ENCODE data around the gene SLC39A8. TPM values are rescaled to one million over a fixed set of nuclear protein-coding genes. Genes with fewer than 3 reads are reported as not detected.

The SLC39A8 gene
- polyA plus RNA-seq, 1 experiment = 0.52 TPM

DNA sequence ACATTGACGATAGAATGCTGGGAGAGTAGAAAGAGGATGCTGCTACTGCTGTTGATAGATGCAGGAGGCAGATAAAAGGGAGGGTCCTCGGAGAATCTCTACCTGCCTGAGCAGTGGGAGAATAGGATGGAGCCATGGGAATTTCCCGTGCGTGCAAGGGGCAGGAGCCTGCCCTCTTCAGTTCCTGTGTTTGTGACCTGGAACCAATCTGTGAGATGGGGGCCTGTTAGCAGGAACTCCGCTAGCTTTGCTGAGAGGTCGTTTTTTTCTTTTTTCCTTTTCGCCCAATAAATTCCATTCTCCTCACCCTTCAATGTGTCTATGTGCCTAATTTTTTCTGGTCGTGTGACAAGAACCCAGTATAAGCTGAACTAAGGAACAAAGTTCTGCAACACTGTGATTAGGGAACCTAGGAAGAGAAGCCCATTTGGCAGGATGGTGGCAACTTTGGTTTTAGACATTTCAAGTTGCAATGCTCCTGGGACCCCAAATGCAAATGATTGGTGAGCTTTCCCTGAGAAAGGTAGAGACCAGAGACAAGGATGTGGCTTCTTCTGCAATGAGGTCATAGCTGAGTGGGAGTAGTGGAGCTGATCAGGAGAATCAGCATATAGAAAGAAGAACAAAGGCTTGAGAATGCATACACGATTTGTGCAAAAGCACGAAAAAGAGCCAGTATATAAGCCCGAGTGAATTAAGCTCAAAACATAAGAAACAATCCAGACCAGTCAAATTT lies 23.9 kb downstream of the SLC39A8 start:
- DNase-seq (ENCODE audit: low read depth) = no peak
- CTCF ChIA-PET = interaction anchor here (1.0 kb wide), 1 partner anchor 24 kb away, joined by 3 read pairs; the partner anchor contains the start of gene SLC39A8

DNA sequence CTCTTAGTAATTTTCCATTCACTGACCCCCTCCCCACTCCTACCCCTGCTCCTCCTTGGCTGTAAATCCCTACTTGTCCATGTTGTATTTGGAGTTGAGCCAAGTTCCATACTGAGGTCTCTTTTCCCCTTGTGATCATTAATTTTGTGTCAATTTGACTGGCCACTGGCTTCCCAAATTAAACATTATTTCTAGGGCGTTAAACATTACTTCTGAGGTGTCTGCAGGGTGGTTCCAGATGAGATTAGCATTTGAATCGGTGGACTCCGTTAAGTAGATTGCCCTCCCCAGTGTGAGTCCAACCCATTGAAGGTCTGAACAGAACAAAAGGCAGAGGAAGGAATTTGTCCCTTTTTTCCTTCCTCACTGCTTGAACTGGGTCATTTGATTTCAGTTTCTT lies 25.7 kb downstream of the SLC39A8 start:
- CTCF ChIA-PET = interaction anchor here (0.7 kb wide), 1 partner anchor 40 kb away, joined by 3 read pairs; no protein-coding TSS in a partner anchor
- POLR2A ChIA-PET = no interaction called here
- DNase-seq (ENCODE audit: low read depth) = no peak
- Histone ChIP-seq H3K27me3 (ENCODE audit: control insufficient read depth, insufficient read depth, low read length) (0 out of 2 replicates have a peak, but pooled peaks cover 2% of the 10 kb centered on the region), H3K4me3 (ENCODE audit: low read depth, low read length) (no peak overlapping the region), H3K36me3 (ENCODE audit: control insufficient read depth, insufficient read depth, low read length) (no peaks in the 10 kb centered on the region)
- TF ChIP-seq, protein P1, sequence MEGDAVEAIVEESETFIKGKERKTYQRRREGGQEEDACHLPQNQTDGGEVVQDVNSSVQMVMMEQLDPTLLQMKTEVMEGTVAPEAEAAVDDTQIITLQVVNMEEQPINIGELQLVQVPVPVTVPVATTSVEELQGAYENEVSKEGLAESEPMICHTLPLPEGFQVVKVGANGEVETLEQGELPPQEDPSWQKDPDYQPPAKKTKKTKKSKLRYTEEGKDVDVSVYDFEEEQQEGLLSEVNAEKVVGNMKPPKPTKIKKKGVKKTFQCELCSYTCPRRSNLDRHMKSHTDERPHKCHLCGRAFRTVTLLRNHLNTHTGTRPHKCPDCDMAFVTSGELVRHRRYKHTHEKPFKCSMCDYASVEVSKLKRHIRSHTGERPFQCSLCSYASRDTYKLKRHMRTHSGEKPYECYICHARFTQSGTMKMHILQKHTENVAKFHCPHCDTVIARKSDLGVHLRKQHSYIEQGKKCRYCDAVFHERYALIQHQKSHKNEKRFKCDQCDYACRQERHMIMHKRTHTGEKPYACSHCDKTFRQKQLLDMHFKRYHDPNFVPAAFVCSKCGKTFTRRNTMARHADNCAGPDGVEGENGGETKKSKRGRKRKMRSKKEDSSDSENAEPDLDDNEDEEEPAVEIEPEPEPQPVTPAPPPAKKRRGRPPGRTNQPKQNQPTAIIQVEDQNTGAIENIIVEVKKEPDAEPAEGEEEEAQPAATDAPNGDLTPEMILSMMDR (IDR thresholded peaks at IDR 0.05; ENCODE audit: insufficient read depth, low read depth, low read length) = no peak

More for the DNA sequence above, 23.9 kb downstream of the SLC39A8 start:
- H3K4me3 ChIP-seq (ENCODE audit: low read depth, low read length) = no peak overlapping the region
- H3K36me3 ChIP-seq (ENCODE audit: control insufficient read depth, insufficient read depth, low read length) = no peaks in the 10 kb centered on the region
- H3K27me3 ChIP-seq (ENCODE audit: control insufficient read depth, insufficient read depth, low read length) = 0 out of 2 replicates have a peak, but pooled peaks cover 2% of the 10 kb centered on the region
- POLR2A ChIA-PET = no interaction called here
- TF ChIP-seq, protein P1 (IDR thresholded peaks at IDR 0.05; ENCODE audit: insufficient read depth, low read depth, low read length) = no peak

DNA sequence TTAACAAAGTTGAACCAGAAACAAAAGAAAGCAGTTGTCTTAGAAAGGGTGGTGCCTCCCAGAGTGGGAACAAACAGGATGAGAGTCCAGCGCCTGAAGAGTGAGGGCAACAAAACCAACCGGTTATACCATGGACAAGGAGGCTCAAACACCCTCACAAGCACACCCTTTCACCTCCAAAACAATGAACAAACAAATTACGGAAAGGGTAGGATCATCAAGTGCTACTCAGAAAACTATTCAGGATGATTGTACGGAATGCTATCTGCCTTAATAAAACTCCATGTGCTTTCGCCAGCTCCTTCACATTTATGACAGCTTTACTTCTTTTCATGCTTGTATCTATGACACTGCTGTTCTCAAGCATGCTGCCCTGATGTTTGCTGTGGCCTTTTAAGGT lies 26.8 kb downstream of the SLC39A8 start:
- ChIA-PET POLR2A (no interaction called here), CTCF (no interaction called here)
- Histone ChIP-seq H3K27me3 (ENCODE audit: control insufficient read depth, insufficient read depth, low read length) (0 out of 2 replicates have a peak, but pooled peaks cover 2% of the 10 kb centered on the region), H3K36me3 (ENCODE audit: control insufficient read depth, insufficient read depth, low read length) (no peaks in the 10 kb centered on the region), H3K4me3 (ENCODE audit: low read depth, low read length) (no peak overlapping the region)
- no peak for DNase-seq (ENCODE audit: low read depth)
- TF ChIP-seq, protein P1 (IDR thresholded peaks at IDR 0.05; ENCODE audit: insufficient read depth, low read depth, low read length) = no peak

DNA sequence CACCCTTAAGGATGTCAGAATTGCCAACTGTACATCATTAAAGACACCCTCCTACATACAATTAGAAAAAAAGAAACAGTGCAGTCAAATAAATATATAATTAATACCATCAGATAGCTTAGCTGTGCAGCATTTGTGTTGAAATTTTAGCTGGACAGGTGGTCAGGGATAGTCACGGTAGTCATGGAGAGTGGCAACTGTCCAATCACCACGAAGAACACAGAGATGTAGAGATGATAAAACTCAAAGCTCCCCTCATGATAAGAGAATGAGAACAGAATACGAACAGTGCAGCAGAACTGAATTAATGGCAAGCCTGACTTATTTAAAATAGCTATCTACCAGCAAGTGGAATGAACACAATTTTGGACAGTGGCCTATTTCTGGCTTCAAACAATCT lies 27.2 kb downstream of the SLC39A8 start:
- CTCF ChIA-PET = no interaction called here

DNA sequence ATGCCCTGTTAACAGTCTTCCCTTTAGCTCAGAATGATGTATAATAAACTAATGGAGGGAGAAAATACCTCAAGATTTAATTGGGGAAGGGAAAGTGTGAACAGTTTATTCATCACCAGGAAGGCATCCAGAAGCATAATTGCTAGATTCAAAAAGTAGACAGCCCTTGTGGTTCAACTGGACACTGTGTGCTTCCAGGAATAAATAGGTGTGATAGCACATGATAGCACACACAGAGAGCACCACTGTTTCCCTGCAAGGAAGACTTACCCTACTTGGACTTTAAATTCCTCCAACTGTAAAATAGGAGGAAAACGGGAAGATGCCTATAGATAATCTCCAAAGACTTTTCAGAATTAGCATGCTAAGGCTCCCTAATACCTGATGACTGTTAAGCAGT lies 27.8 kb downstream of the SLC39A8 start:
- Histone ChIP-seq H3K27me3 (ENCODE audit: control insufficient read depth, insufficient read depth, low read length) (no peaks in the 10 kb centered on the region), H3K36me3 (ENCODE audit: control insufficient read depth, insufficient read depth, low read length) (no peaks in the 10 kb centered on the region), H3K4me3 (ENCODE audit: low read depth, low read length) (no peak overlapping the region)
- DNase-seq (ENCODE audit: low read depth) = no peak
- ChIA-PET POLR2A (no interaction called here), CTCF (no interaction called here)
- TF ChIP-seq, protein P1 (IDR thresholded peaks at IDR 0.05; ENCODE audit: insufficient read depth, low read depth, low read length) = no peak

More for the DNA sequence above, 27.2 kb downstream of the SLC39A8 start:
- Histone ChIP-seq H3K36me3 (ENCODE audit: control insufficient read depth, insufficient read depth, low read length) (no peaks in the 10 kb centered on the region), H3K4me3 (ENCODE audit: low read depth, low read length) (no peak overlapping the region), H3K27me3 (ENCODE audit: control insufficient read depth, insufficient read depth, low read length) (0 out of 2 replicates have a peak, but pooled peaks cover 2% of the 10 kb centered on the region)
- POLR2A ChIA-PET = no interaction called here
- no peak for DNase-seq (ENCODE audit: low read depth)
- TF ChIP-seq, protein P1 (IDR thresholded peaks at IDR 0.05; ENCODE audit: insufficient read depth, low read depth, low read length) = no peak
